Ecto neural progenitor cell (in vitro differentiated cells): ENCODE results near the gene SCARB2.
A peak's percentile ranks its signal among the peaks of the same experiment; 100 is the strongest.

ENCODE experiments used
- DNase-seq: peaks from one replicate; pipeline ENCODE4 v3.0.0-alpha.2; 2018; ENCODE audit warnings: low spot score

The SCARB2 gene

DNA sequence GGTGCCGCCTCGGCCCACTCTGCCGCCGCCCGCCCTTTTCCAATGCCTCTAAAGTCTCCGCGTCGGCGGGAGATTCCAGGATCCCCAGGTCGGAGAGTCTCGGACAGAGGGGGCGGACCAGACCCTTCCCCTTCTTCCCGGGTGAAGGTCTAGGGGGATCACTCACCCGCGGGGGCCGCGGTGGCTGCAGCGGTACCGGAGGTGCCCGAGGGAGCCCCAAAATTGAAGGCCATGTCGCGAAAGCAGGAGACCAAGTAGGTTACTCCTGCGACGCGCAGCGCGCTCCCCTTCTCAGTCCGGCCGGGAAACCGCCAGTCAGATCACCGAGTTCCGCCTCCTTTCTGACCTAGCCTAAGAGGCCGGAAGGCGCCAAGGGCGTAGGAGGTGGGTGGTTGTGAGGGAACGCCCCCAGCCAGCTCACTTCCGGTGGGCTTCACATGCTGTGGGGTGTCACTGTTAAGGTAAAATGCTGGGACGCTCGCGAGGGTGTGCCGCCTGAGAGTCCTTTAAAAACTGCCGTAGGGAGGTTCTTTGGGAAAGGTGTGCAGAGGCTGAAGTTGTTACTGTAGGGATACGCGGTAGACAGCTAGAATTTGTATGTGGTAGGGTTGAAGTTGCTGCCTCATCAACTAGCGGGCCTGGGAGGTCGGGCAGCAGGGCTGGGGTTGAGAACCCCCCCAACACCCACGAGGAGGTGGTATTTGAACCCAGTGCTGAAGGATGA is 65.3 kb downstream of the SCARB2 start, which contains the start of gene NUP54:
Gene NUP54 (minus strand): TSS at position 256 of the 724 bp plus-strand sequence. CDS start 23 bp downstream, at position 233.
- DNase-seq, result peak; percentile 96

DNA sequence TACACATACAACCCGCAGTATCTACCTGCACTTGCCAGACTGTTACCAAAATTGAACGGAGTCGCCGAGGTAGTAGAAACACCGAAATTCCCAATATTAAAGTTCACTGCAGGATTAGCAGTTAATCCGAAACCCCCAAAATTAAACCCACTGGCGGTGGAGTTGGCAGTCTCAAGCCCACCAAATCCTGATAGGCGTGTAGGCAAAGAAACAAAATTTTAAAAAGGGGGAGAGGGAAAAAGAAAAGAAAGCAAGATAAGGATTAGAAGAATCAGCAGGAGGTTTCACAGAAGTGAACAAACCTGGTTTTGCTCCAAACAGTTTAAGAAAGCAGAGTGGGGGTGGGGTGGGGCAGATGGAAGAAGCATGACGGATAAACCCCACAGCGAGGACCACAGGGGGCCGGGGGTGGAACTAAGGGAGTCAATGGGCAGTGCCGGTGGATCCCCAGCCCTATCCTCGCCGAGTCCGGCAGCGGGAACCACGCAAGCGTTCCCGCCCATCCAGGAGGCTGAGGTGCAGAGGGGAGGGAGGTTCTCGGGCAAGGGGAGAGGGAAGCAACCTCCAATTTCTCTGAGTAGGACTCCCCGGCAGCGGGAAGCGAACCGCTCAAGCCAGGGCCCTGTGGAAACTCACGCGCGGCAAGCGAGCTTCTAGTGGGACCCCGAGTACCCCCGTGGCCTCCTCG is 66.0 kb downstream of the SCARB2 start:
- peak; percentile 93 for DNase-seq

DNA sequence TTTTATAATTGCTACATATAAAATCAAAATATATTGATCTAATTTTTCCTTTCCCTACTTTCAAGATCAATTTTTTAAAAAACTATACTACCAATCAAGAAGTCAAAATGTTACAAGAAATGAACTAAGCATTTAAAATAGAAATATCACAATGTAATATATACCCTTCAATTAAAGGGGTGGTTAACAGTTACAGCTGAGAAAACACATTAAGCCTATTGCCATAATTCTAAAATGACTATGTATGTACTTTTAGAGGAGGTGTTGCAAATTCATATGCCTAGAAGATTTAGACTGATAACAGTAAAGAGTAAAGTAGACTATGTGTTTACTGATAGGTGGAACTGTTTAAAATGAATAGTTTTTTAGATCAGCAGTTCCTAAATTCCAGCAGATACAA is 69.1 kb downstream of the SCARB2 start:
- no peak for DNase-seq

DNA sequence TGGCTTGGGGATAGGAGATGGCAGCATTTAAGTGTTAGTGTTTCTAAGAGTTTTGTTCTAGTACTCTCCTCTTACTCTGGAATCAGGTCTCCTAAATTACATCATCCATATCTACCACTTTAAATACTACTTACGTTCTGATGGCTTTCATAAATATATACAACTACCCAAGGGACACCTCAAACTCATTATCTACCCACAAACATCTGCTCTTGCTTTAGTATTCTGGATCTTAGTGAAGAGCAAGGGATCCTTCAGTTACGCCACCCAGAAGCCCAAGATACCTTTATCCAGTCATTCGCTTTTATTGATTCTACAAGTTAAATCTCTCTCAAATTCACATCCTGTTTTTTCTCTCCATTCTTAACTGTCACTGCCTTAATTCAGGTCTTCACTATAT is 72.4 kb downstream of the SCARB2 start:
- DNase-seq, result no peak

DNA sequence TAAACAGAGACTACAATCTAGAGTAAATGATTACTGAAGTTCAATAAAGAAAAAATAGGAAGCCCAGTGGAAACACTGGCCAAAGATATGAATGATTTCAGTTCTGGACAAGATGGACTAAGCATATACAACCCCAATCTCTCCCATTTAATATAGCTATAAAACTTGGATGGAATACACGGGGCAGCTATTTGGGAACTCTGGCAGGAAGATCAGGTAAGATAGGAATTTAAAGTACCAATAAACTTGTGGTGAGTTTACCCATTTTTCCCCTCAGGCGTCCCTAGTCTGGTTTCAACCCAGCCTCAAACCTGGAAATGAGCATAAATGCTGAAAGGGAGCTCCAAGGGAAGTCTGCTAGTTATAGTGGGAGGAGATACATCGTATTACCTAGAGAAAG is 85.9 kb downstream of the SCARB2 start:
- no peak for DNase-seq

DNA sequence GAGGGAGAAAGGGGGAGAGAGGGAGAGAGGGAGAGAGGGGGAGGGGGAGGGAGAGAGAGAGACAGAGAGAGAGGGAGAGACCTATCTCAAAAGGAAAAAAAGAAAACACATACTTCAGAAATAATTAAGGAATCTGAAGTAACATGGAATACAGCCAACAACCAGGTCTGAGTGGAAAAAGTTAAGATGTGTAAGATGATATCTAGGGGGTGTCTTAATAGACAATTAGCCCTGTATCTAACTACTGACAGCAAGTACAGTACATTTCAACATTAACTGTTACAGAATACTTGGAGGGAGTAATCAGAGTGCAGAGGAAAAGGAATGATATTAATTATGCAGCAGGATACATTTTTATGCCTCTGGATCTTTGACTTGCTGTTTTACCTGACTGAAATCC is 87.8 kb downstream of the SCARB2 start:
- no peak for DNase-seq

DNA sequence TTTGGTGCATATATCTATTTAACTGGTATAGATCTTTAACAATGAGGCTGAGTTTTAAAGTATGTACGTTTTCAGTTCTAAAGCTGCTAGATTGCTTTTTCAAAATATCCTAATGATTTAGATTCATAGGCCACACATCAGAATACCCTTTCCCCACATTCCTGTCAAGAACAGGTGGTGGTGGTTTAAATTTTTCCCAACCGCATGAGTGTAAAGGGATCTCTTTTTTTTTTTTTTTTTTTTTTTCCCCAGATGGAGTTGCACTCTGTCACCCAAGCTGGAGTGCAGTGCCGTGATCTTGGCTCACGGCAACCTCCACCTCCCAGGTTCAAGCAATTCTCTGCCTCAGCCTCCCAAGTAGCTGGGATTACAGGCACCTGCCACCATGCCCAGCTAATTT is 93.4 kb downstream of the SCARB2 start:
- DNase-seq, result no peak

DNA sequence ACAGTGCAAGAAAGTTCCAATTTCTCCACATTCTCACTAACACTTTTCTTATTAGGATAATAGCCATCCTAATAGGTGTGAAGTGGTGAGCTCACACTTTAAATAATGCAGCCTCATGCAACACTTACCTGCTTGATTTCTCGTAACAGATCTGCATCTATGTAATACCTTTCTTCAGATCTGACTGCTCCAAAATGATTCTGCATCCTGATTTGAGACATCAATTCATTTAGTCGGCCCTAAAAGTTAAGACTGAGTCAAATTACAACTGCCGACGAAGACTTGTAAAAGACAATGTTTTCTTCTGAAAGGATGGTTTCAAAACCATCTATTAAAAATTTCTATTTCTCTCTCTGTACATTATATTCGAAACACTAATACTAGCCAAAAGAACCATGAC is 96.1 kb downstream of the SCARB2 start:
- no peak for DNase-seq

DNA sequence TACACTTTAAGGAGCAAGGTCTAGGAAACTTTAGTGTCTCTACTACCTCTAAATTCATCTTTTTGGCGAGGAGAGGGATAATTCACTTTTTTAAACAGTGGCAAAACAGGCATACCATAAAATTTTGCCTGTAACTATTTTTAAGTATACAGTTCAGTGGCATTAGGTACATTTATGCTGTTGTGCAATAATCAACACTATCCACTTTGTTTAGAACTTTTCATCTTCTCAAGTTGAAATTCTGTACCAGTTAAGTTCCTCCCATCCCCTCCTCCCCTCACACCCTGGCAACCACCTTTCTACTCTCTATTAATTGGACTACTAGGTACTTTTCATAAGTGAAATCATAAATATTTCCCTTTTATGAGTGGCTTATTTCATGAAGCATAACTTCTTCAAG is 96.8 kb downstream of the SCARB2 start:
- no peak for DNase-seq
